Activated CD4-positive, alpha-beta memory T cell treated with anti-CD3 and anti-CD28 coated beads for 36 hours (primary cell): Measurements from ENCODE around the gene PERP. TPM values are rescaled to one million over a fixed set of nuclear protein-coding genes. Genes with fewer than 3 reads are reported as not detected.

Experiments
- CTCF ChIA-PET: fragments of 350-600 bp; sonication (Branson Sonifier 250); formaldehyde crosslinking; loops from one replicate; lab custom pipeline; 2021; ENCODE audit warnings: antibody characterized with exemption, inconsistent platforms; lab: Charles Lee
- POLR2A ChIA-PET: fragments of 350-600 bp; sonication (Branson Sonifier 250); formaldehyde crosslinking; loops from one replicate; lab custom pipeline; 2021; ENCODE audit warnings: antibody characterized with exemption; lab: Charles Lee
- DNase-seq: peaks from one replicate; pipeline ENCODE4 v3.0.0-alpha.2; 2020
- H3K27ac Mint-ChIP-seq: one replicate; pipeline ENCODE4 v1.8.0; 2021; ENCODE audit warnings: mixed read lengths
- H3K27me3 Mint-ChIP-seq: one replicate; pipeline ENCODE4 v1.8.0; 2021; ENCODE audit warnings: mixed read lengths
- H3K36me3 Mint-ChIP-seq: one replicate; pipeline ENCODE4 v1.8.0; 2021; ENCODE audit warnings: mixed read lengths
- H3K4me1 Mint-ChIP-seq: one replicate; pipeline ENCODE4 v1.8.0; 2021; ENCODE audit warnings: low read depth, mixed read lengths
- H3K4me3 Mint-ChIP-seq: one replicate; pipeline ENCODE4 v1.8.0; 2021; ENCODE audit warnings: mild to moderate bottlenecking, mixed read lengths
- H3K9me3 Mint-ChIP-seq: one replicate; pipeline ENCODE4 v1.8.0; 2021; ENCODE audit warnings: mixed read lengths
- intact Hi-C: fragments of 100-400 bp; cut with micrococcal nuclease; formaldehyde crosslinking; loops from one replicate; pipeline ENCODE4 v1.15.1; 2023
- total RNA-seq, 2 experiments: library from RNA; stranded (reverse); gene quantifications; one replicate each; pipeline ENCODE4 v1.2.3, GENCODE V29; 2021

PERP gene
- total RNA-seq, 2 experiments from 2014 or later: 8.7 to 8.8 TPM

DNA sequence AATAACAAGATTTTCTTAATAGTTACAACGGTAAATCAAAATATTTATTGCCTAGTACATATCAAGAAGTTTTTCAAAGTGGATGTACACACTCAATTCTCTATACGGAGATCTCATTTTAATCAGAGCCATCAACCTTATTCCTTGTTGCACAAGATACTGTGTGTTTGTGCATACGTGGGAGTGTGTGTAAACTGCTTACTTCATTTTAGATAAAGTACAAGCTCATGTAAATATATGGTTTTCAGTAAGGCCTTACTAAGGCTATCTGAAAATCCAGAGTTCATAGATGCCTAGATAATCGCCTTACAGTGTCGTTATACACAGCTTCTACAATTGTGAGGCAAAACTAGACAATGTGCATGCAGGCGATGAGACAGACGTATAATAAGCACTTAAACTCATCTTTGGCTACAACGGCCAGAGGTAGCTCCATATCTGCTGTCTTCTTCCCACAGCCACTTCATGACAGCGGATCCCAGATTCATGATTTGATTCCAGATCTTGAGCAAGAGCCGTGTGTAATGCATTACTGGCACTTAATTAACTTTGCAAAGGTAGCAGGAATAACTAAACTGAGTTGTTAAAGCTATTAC, 2.5 kb downstream of the PERP start:
- no peaks in the 10 kb centered on the region for H3K36me3 Mint-ChIP-seq

GRCh38 chr6:138103871-138104270, 3.3 kb downstream of the PERP start:
- H3K27me3 Mint-ChIP-seq: peaks cover 9% of the 10 kb centered on the region
- H3K9me3 Mint-ChIP-seq: no peaks in the 10 kb centered on the region
- peaks cover 17% of the 10 kb centered on the region for H3K4me1 Mint-ChIP-seq
- no peak overlapping the region for H3K27ac Mint-ChIP-seq
- ChIA-PET POLR2A (no interaction called here), CTCF (interaction anchor here (1.2 to 3.4 kb wide), 2 partner anchors 97 to 103 kb away, joined by 4 to 16 read pairs; no protein-coding TSS in a partner anchor)
- no peak overlapping the region for H3K4me3 Mint-ChIP-seq
- no peaks in the 10 kb centered on the region for H3K36me3 Mint-ChIP-seq
- no peak for DNase-seq
- intact Hi-C loops: no loop called here

More for the DNA sequence above, 2.5 kb downstream of the PERP start:
- Mint-ChIP-seq H3K27ac (no peak overlapping the region), H3K4me1 (peaks cover 21% of the 10 kb centered on the region), H3K4me3 (no peak overlapping the region), H3K9me3 (no peaks in the 10 kb centered on the region), H3K27me3 (peaks cover 9% of the 10 kb centered on the region)
- no peak for DNase-seq
- CTCF ChIA-PET: interaction anchor here (1.1 to 3.4 kb wide), 4 partner anchors 11 to 570 kb away, joined by 3 to 19 read pairs (median 10); no protein-coding TSS in a partner anchor
- intact Hi-C loops: loop anchor here (5.0 kb wide), 1 partner anchor 488 kb away; no protein-coding TSS in a partner anchor
- POLR2A ChIA-PET: no interaction called here

- intact Hi-C loops: no loop called here
- H3K4me1 Mint-ChIP-seq: peaks cover 10% of the 10 kb centered on the region
- peaks cover 3% of the 10 kb centered on the region for H3K9me3 Mint-ChIP-seq
- H3K27ac Mint-ChIP-seq: no peak overlapping the region
- CTCF ChIA-PET: no interaction called here
- POLR2A ChIA-PET: no interaction called here
- peaks cover 4% of the 10 kb centered on the region for H3K36me3 Mint-ChIP-seq
- H3K27me3 Mint-ChIP-seq: peaks cover 7% of the 10 kb centered on the region
- H3K4me3 Mint-ChIP-seq: no peak overlapping the region
- DNase-seq: no peak
These were observed 5.1 kb downstream of the PERP start for GRCh38 chr6:138101946-138102731.

GRCh38 chr6:138099832-138100231, 7.4 kb downstream of the PERP start:
- Mint-ChIP-seq H3K4me3 (no peak overlapping the region), H3K4me1 (no peaks in the 10 kb centered on the region), H3K9me3 (peaks cover 3% of the 10 kb centered on the region), H3K27ac (no peak overlapping the region), H3K27me3 (peaks cover 2% of the 10 kb centered on the region), H3K36me3 (peaks cover 10% of the 10 kb centered on the region)
- CTCF ChIA-PET: no interaction called here
- POLR2A ChIA-PET: no interaction called here
- intact Hi-C loops: no loop called here
- DNase-seq: no peak

- H3K4me1 Mint-ChIP-seq: no peaks in the 10 kb centered on the region
- peaks cover 13% of the 10 kb centered on the region for H3K36me3 Mint-ChIP-seq
- CTCF ChIA-PET: no interaction called here
- no peak for DNase-seq
- peaks cover 3% of the 10 kb centered on the region for H3K9me3 Mint-ChIP-seq
- intact Hi-C loops: no loop called here
- POLR2A ChIA-PET: no interaction called here
- no peak overlapping the region for H3K27ac Mint-ChIP-seq
- H3K4me3 Mint-ChIP-seq: no peak overlapping the region
- H3K27me3 Mint-ChIP-seq: peaks cover 1% of the 10 kb centered on the region
These were observed 8.9 kb downstream of the PERP start for GRCh38 chr6:138098306-138098705.

DNA sequence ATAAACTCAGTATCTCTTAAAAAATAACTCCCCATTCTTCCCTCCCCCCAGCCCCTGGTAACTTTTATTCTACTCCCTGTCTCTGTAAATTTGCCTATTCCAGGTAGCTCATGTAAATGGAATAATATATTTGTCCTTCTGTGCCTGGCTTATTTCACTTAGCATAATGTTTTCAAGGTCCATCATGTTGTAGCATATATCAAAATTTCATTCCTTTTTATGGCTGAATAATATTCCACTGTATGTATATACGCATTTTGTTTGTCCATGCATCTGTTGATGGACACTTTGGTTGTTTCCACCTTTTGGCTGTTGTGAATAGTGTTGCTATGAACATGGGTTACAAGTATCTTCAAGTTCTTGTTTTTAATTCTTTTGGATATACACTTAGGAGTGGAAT, 13.0 kb downstream of the PERP start:
- POLR2A ChIA-PET: no interaction called here
- CTCF ChIA-PET: no interaction called here
- no peak for DNase-seq
- intact Hi-C loops: no loop called here
- Mint-ChIP-seq H3K4me1 (no peaks in the 10 kb centered on the region), H3K9me3 (peaks cover 3% of the 10 kb centered on the region), H3K36me3 (peaks cover 13% of the 10 kb centered on the region), H3K27me3 (no peaks in the 10 kb centered on the region), H3K4me3 (no peak overlapping the region), H3K27ac (no peak overlapping the region)

GRCh38 chr6:138093632-138094031, 13.6 kb downstream of the PERP start:
- Mint-ChIP-seq H3K4me3 (no peak overlapping the region), H3K27me3 (no peaks in the 10 kb centered on the region), H3K4me1 (no peaks in the 10 kb centered on the region), H3K27ac (no peak overlapping the region), H3K9me3 (peaks cover 3% of the 10 kb centered on the region), H3K36me3 (peaks cover 12% of the 10 kb centered on the region)
- intact Hi-C loops: no loop called here
- no peak for DNase-seq
- POLR2A ChIA-PET: no interaction called here
- CTCF ChIA-PET: no interaction called here

- Mint-ChIP-seq H3K27me3 (no peaks in the 10 kb centered on the region), H3K36me3 (peaks cover 9% of the 10 kb centered on the region), H3K27ac (no peak overlapping the region), H3K9me3 (no peaks in the 10 kb centered on the region), H3K4me1 (no peaks in the 10 kb centered on the region), H3K4me3 (no peak overlapping the region)
- POLR2A ChIA-PET: no interaction called here
- CTCF ChIA-PET: interaction anchor here (0.6 kb wide), 1 partner anchor 500 kb away, joined by 4 read pairs; no protein-coding TSS in a partner anchor
- intact Hi-C loops: no loop called here
- DNase-seq: no peak
These were observed 14.5 kb downstream of the PERP start for GRCh38 chr6:138092686-138093085.

GRCh38 chr6:138089325-138089724, 17.9 kb downstream of the PERP start:
- Mint-ChIP-seq H3K27me3 (no peaks in the 10 kb centered on the region), H3K9me3 (no peaks in the 10 kb centered on the region), H3K27ac (no peak overlapping the region), H3K4me3 (no peak overlapping the region), H3K36me3 (peaks cover 1% of the 10 kb centered on the region), H3K4me1 (no peaks in the 10 kb centered on the region)
- POLR2A ChIA-PET: no interaction called here
- CTCF ChIA-PET: interaction anchor here (0.7 kb wide), 1 partner anchor 19 kb away, joined by 4 read pairs; no protein-coding TSS in a partner anchor
- no peak for DNase-seq
- intact Hi-C loops: no loop called here

DNA sequence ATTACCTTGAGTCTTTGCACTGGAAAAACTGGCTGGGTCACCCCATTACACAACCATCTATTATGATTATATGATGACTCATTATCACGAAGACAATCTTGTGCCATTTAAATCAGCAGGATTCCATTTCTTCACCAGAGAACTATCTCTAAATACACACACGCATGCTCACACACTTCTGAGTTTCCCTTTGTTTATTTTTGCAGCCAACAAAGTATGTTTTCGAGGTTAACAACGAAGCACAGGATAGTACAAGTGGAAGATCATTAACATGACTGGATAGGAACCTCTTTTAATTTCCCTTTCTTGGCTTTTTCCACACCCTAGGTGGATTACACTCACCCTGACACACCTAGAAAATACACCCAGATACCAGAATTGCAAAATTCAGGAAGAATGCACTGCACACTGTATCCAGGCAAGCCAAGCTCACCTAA, 18.9 kb downstream of the PERP start:
- POLR2A ChIA-PET: no interaction called here
- Mint-ChIP-seq H3K4me1 (no peaks in the 10 kb centered on the region), H3K4me3 (no peak overlapping the region), H3K27me3 (no peaks in the 10 kb centered on the region), H3K27ac (no peak overlapping the region), H3K9me3 (no peaks in the 10 kb centered on the region), H3K36me3 (no peaks in the 10 kb centered on the region)
- DNase-seq: no peak
- intact Hi-C loops: no loop called here
- CTCF ChIA-PET: no interaction called here

DNA sequence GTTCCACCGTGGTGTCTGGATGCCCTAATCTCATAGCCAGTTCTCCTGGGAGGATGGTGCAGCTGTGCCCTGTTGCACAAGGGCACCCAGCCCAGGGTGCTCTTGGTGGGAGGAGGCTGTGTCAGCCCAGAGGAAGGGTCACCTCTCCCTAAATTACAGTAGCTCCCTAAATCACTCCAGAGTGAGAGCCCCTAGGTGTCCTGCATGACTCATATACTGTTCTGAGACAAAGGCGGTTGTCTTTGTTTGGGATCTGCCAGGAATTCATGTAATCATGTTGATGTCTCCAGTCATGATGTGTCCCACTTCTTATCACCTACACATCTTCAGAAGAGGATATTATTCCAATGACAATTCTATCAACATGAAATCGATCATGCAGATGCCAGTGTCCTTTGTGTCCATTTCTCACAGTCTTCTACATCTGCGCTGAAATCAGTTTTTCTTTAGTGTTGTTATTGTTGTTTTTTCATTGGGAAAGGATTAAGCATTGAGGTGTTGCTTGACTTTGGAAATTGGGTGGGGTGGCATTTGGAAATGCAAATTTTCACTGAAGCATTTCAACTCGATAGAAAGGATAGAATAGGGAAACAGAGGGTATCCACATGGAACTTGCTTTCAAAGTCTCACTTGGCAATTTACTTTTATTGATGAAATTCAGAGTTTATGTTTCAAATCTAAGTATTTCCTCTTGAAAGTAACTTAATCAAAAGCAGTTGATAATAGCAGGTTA, 19.5 kb downstream of the PERP start:
- H3K4me3 Mint-ChIP-seq: no peak overlapping the region
- no peaks in the 10 kb centered on the region for H3K27me3 Mint-ChIP-seq
- ChIA-PET POLR2A (no interaction called here), CTCF (interaction anchor here (1.6 kb wide), 1 partner anchor 81 kb away, joined by 4 read pairs; no protein-coding TSS in a partner anchor)
- no peak overlapping the region for H3K27ac Mint-ChIP-seq
- no peaks in the 10 kb centered on the region for H3K9me3 Mint-ChIP-seq
- H3K36me3 Mint-ChIP-seq: no peaks in the 10 kb centered on the region
- H3K4me1 Mint-ChIP-seq: no peaks in the 10 kb centered on the region
- DNase-seq: no peak
- intact Hi-C loops: no loop called here
